Measurements from ENCODE around the gene SESN1. TPM values are rescaled to one million over a fixed set of nuclear protein-coding genes. Genes with fewer than 3 reads are reported as not detected.

The SESN1 gene
- total RNA-seq, 1 donor from 2014 or later = 28.9 TPM

DNA sequence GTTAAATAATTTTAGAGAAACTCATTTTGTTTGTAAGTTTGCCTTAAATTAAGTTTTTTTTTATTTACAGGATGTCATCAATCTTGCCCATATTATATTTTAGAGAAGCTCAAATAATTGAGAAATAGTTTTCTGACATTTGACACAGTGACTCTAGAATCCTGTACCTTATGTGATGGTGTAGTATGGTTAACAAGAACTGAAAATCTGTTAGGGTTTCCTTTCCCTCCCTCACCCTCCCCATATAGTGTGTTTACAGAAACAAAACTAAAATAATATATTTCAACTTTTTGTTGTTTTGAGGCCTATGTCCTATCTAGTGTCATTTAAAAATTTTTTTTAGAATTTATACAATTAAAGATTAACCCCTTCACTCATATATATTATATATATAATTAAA is 91.8 kb downstream of the SESN1 start:
- Mint-ChIP-seq H3K27me3 (ENCODE audit: low read depth) (no peaks in the 10 kb centered on the region), H3K36me3 (peaks cover 2% of the 10 kb centered on the region), H3K4me1 (peaks cover 49% of the 10 kb centered on the region), H3K4me3 (no peak overlapping the region), H3K27ac (no peak overlapping the region), H3K9me3 (no peaks in the 10 kb centered on the region)
- no peak for DNase-seq (ENCODE audit: low spot score in 2 of 2, unreplicated experiment in 2 of 2)
- TF ChIP-seq, protein P1, sequence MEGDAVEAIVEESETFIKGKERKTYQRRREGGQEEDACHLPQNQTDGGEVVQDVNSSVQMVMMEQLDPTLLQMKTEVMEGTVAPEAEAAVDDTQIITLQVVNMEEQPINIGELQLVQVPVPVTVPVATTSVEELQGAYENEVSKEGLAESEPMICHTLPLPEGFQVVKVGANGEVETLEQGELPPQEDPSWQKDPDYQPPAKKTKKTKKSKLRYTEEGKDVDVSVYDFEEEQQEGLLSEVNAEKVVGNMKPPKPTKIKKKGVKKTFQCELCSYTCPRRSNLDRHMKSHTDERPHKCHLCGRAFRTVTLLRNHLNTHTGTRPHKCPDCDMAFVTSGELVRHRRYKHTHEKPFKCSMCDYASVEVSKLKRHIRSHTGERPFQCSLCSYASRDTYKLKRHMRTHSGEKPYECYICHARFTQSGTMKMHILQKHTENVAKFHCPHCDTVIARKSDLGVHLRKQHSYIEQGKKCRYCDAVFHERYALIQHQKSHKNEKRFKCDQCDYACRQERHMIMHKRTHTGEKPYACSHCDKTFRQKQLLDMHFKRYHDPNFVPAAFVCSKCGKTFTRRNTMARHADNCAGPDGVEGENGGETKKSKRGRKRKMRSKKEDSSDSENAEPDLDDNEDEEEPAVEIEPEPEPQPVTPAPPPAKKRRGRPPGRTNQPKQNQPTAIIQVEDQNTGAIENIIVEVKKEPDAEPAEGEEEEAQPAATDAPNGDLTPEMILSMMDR (IDR thresholded peaks at IDR 0.05; ENCODE audit: unreplicated experiment) = no peak

DNA sequence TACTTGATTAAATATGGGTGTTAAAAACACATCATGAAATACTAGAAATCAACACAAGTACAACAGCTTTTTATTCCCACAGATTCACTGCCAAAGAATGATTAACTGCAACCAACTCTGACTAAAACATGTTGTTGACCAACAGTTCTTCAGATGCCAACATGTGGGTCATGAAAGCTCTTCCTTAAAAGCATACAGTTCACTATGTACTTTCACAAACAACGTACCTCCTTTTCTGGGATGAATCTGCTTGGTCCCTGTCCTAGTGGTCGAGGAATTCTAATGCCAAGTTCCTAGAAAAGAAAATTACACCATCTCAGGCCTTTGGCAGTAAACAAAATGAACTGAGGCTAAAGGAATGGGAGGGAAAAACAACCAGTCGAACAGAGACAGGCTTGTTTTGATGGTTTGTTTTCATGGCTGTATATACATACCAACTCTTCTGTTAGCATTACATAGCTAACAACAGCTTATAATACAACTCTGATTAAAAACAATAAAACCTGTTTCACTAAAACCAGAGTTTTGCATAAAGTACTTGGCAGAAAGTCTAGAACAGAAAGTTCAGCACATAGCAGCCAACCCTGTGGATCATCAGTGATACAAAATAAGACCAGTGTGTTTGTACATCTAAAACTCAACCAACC is 92.5 kb downstream of the SESN1 start:
- DNase-seq (ENCODE audit: low spot score in 2 of 2, unreplicated experiment in 2 of 2) = no peak
- Mint-ChIP-seq H3K36me3 (peaks cover 6% of the 10 kb centered on the region), H3K4me1 (peaks cover 50% of the 10 kb centered on the region), H3K27ac (peak overlapping the region; percentile 26), H3K9me3 (no peaks in the 10 kb centered on the region), H3K27me3 (ENCODE audit: low read depth) (no peaks in the 10 kb centered on the region), H3K4me3 (no peak overlapping the region)
- TF ChIP-seq, protein P1 (IDR thresholded peaks at IDR 0.05; ENCODE audit: unreplicated experiment) = no peak

DNA sequence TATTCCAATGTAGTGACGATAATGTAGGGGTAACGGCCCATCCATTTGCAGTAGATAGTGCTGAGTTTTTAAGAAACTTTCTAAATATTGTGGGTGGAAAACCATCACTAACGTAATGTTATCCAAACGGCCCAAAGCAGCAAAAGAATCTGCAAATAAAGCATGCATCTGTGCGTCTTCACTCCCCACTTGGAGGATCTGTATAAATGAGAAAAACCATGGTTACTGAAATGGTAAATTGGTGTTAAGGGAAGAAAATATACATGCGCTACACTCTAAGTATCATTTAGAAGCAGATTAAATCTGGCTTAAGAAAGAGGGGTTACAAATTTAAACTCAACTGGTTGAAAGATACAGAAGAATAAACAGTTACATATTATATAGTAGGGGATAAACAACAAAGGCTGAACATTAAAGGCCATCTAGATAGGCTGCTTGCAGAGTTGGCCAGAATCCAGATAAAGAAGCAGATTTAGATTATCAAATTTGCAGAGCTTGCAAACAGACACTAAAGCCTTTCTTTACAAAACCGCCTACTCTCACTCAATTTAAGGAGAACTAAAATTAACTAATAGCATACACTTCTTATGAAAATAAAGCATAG is 93.3 kb downstream of the SESN1 start:
- peak overlapping the region; percentile 26 for H3K27ac Mint-ChIP-seq
- H3K4me3 Mint-ChIP-seq = no peak overlapping the region
- TF ChIP-seq, protein P1 (IDR thresholded peaks at IDR 0.05; ENCODE audit: unreplicated experiment) = no peak
- peaks cover 6% of the 10 kb centered on the region for H3K36me3 Mint-ChIP-seq
- H3K4me1 Mint-ChIP-seq = peaks cover 45% of the 10 kb centered on the region
- DNase-seq (ENCODE audit: low spot score in 2 of 2, unreplicated experiment in 2 of 2) = no peak
- H3K27me3 Mint-ChIP-seq (ENCODE audit: low read depth) = no peaks in the 10 kb centered on the region
- H3K9me3 Mint-ChIP-seq = no peaks in the 10 kb centered on the region

DNA sequence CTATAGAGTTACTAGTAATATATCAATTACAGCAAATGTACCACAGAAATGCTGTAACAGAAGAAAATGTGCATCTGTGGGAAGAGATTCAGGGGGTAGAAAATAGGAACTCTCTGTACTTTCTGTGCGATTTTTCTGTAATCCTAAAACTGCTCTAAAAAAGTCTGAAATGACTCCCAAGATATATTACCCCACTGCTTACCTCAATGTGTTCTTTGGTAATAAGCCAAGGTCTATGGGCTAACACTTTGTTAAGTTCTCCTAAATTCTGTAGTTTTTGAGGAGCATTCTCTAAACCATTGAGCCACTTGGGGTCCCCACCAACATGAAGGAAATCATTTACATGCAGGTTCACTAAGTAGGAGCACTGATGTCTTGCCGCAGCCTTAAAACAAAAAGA is 94.4 kb downstream of the SESN1 start:
- H3K4me3 Mint-ChIP-seq = no peak overlapping the region
- H3K27ac Mint-ChIP-seq = no peak overlapping the region
- no peaks in the 10 kb centered on the region for H3K9me3 Mint-ChIP-seq
- TF ChIP-seq, protein P1 (IDR thresholded peaks at IDR 0.05; ENCODE audit: unreplicated experiment) = no peak
- H3K36me3 Mint-ChIP-seq = peaks cover 6% of the 10 kb centered on the region
- H3K4me1 Mint-ChIP-seq = peaks cover 55% of the 10 kb centered on the region
- no peak for DNase-seq (ENCODE audit: low spot score in 2 of 2, unreplicated experiment in 2 of 2)
- H3K27me3 Mint-ChIP-seq (ENCODE audit: low read depth) = no peaks in the 10 kb centered on the region

DNA sequence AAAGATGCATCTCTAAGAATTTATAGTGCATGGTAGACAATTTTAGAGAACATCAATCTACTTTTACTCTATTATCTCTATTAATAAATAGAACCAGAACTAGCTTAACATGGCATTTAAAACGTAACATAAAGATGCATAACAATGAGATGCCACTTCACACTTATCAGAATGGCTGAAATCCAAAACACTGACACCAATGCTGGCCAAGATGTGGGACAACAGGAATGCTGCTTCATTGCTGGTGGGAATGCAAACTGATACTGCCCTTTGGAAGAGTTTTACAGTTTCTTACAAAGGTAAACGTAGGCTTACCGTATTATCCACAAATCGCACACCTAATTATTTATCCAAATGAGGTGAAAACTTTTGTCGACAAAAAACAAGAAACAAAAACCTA is 95.2 kb downstream of the SESN1 start:
- no peaks in the 10 kb centered on the region for H3K27me3 Mint-ChIP-seq (ENCODE audit: low read depth)
- peaks cover 53% of the 10 kb centered on the region for H3K4me1 Mint-ChIP-seq
- TF ChIP-seq, protein P1 (IDR thresholded peaks at IDR 0.05; ENCODE audit: unreplicated experiment) = no peak
- no peaks in the 10 kb centered on the region for H3K9me3 Mint-ChIP-seq
- DNase-seq (ENCODE audit: low spot score in 2 of 2, unreplicated experiment in 2 of 2) = no peak
- H3K4me3 Mint-ChIP-seq = no peak overlapping the region
- H3K36me3 Mint-ChIP-seq = peaks cover 6% of the 10 kb centered on the region
- no peak overlapping the region for H3K27ac Mint-ChIP-seq
